B cell (primary cell): Measurements from ENCODE around the gene LZTFL1. TPM values are rescaled to one million over a fixed set of nuclear protein-coding genes. Genes with fewer than 3 reads are reported as not detected.

Experiments
- ATAC-seq: fragments of 200-7000 bp; cut with Tn5 transposase; one replicate; pipeline ENCODE4 v1.10.0; 2021; ENCODE audit warnings: low read depth, mild to moderate bottlenecking, moderate number of reproducible peaks, moderate library complexity
- CTCF ChIA-PET: fragments of 350-600 bp; sonication (Branson Sonifier 250); formaldehyde crosslinking; loops from one replicate; lab custom pipeline; 2021; ENCODE audit warnings: antibody characterized with exemption, inconsistent platforms; lab: Charles Lee
- POLR2A ChIA-PET: fragments of 350-600 bp; sonication (Branson Sonifier 250); formaldehyde crosslinking; loops from one replicate; lab custom pipeline; 2021; ENCODE audit warnings: antibody characterized with exemption; lab: Charles Lee
- DNase-seq: peaks from one replicate; pipeline ENCODE4 v3.0.0; 2013
- H2AFZ ChIP-seq: 2 replicates; pipeline ENCODE4 v1.6.1; 2012; ENCODE audit warnings: mild to moderate bottlenecking, low read depth, low read length; ENCODE audit not compliant: insufficient read depth, poor library complexity, severe bottlenecking
- H3K27ac ChIP-seq, 2 donors: 1 replicate in 1 of 2; 2 replicates in 1 of 2; pipeline ENCODE4 v1.5.1; 2012 to 2013; ENCODE audit warnings: low read length in 2 of 2, mild to moderate bottlenecking in 2 of 2, moderate library complexity in 1 of 2
- H3K27me3 ChIP-seq, 4 experiments: fragments of 200-600 bp in 1 of 4; sonication (generic) in 1 of 4; replicated peaks in 1 of 4; 1 replicate in 2 of 4; 2 replicates in 2 of 4; pipeline versions ENCODE4 v1.6.1 to v1.7.0; 2013 to 2016; ENCODE audit warnings: low read length in 3 of 4, mild to moderate bottlenecking in 2 of 4, mixed read lengths in 1 of 4, moderate library complexity in 1 of 4; ENCODE audit not compliant: insufficient read depth in 4 of 4, control insufficient read depth in 3 of 4; ENCODE audit errors: control extremely low read depth in 1 of 4
- H3K36me3 ChIP-seq, 2 experiments: replicated peaks in 1 of 2; 1 replicate in 1 of 2; 2 replicates in 1 of 2; pipeline versions ENCODE4 v1.6.1 to v1.7.1; 2013; ENCODE audit warnings: low read length in 1 of 2; ENCODE audit not compliant: insufficient read depth in 2 of 2, control insufficient read depth in 1 of 2; ENCODE audit errors: control extremely low read depth in 1 of 2, extremely low read depth in 1 of 2
- H3K4me1 ChIP-seq, 2 donors: fragments of 200-600 bp in 1 of 2; sonication (generic) in 1 of 2; 1 replicate in 1 of 2; 2 replicates in 1 of 2; pipeline versions ENCODE4 v1.5.1 to v1.6.1; 2013 to 2017; ENCODE audit warnings: low read length in 2 of 2; ENCODE audit not compliant: control insufficient read depth in 2 of 2, insufficient read depth in 2 of 2
- H3K4me2 ChIP-seq: replicated peaks from 2 replicates; pipeline ENCODE3; 2012; ENCODE audit warnings: mild to moderate bottlenecking, low read depth, low read length; ENCODE audit not compliant: poor library complexity, severe bottlenecking
- H3K4me3 ChIP-seq, 5 experiments: fragments of 200-600 bp in 1 of 5; sonication (generic) in 1 of 5; 1 replicate in 3 of 5; 2 replicates in 2 of 5; pipeline versions ENCODE4 v1.5.1 to v1.7.0; 2011 to 2016; ENCODE audit warnings: low read length in 4 of 5, mild to moderate bottlenecking in 4 of 5, low read depth in 2 of 5, control low read depth in 1 of 5, moderate library complexity in 1 of 5; ENCODE audit not compliant: insufficient read depth in 1 of 5; ENCODE audit errors: control extremely low read depth in 1 of 5, extremely low read depth in 1 of 5
- H3K79me2 ChIP-seq: fragments of 200-600 bp; sonication (generic); one replicate; pipeline ENCODE4 v1.6.0; 2016; ENCODE audit warnings: low read length; ENCODE audit not compliant: control insufficient read depth, insufficient read depth
- H3K9ac ChIP-seq: fragments of 200-600 bp; sonication (generic); 2 replicates; pipeline ENCODE4 v1.6.1; 2017; ENCODE audit warnings: mild to moderate bottlenecking, low read length, moderate library complexity
- H3K9me3 ChIP-seq, 3 donors: one replicate each; pipeline versions ENCODE4 v1.6.1 to v1.7.1; 2013; ENCODE audit warnings: low read length in 2 of 3; ENCODE audit not compliant: control insufficient read depth in 2 of 3, insufficient read depth in 1 of 3; ENCODE audit errors: control extremely low read depth in 1 of 3
- H4K20me1 ChIP-seq: 2 replicates; pipeline ENCODE4 v1.6.0; 2012; ENCODE audit warnings: mild to moderate bottlenecking, low read length; ENCODE audit not compliant: insufficient read depth, control insufficient read depth, poor library complexity, severe bottlenecking
- H3K27ac Mint-ChIP-seq: one replicate; pipeline ENCODE4 v1.8.0; 2021; ENCODE audit warnings: mixed read lengths
- H3K27me3 Mint-ChIP-seq: one replicate; pipeline ENCODE4 v1.8.0; 2021; ENCODE audit warnings: mixed read lengths
- H3K4me1 Mint-ChIP-seq: one replicate; pipeline ENCODE4 v1.8.0; 2021; ENCODE audit warnings: mixed read lengths
- H3K4me3 Mint-ChIP-seq: one replicate; pipeline ENCODE4 v1.8.0; 2021; ENCODE audit warnings: mixed read lengths
- H3K9me3 Mint-ChIP-seq: one replicate; pipeline ENCODE4 v1.8.0; 2022; ENCODE audit warnings: mixed read lengths; ENCODE audit not compliant: insufficient read depth
- CTCF ChIP-seq: fragments of 200-600 bp; IDR thresholded peaks from one replicate; pipeline ENCODE4 v1.8.0; 2022; ENCODE audit warnings: antibody characterized with exemption, mild to moderate bottlenecking
- EZH2 ChIP-seq: IDR thresholded peaks from 2 replicates; pipeline ENCODE4 v1.6.1; 2012; ENCODE audit warnings: borderline replicate concordance, low read depth, mild to moderate bottlenecking, moderate library complexity, low read length; ENCODE audit not compliant: insufficient read depth, poor library complexity, severe bottlenecking
- WGBS: methylation state at CpG from one replicate; pipeline ENCODE4 v1.1.5; 2013; ENCODE audit warnings: missing lambda C conversion rate; ENCODE audit not compliant: insufficient coverage; 5-methylcytosine and 5-hydroxymethylcytosine counted together
- intact Hi-C: fragments of 100-400 bp; cut with micrococcal nuclease; formaldehyde crosslinking; loops from one replicate; pipeline ENCODE4 v1.10.0; 2022
- polyA plus RNA-seq: library from polyadenylated mRNA; depleted of rRNA; stranded (reverse); fragments of >200 nt; gene quantifications from 2 replicates; pipeline ENCODE4 v1.2.3, GENCODE V29; 2012
- total RNA-seq, 2 donors: library from RNA; stranded (reverse); fragments of 120-200 nt in 1 of 2; gene quantifications; 1 replicate in 1 of 2; 2 replicates in 1 of 2; pipeline versions ENCODE4 v1.2.3 to v1.2.4, GENCODE V29; 2013 to 2022

The LZTFL1 gene
- total and polyA plus RNA-seq, 2 donors (not counting 1 experiment from before 2014, with no cell fraction given) = 16.5 to 17.8 TPM

- Histone ChIP-seq H3K9me3 (peaks cover 0 to 14% (median 1%) of the 10 kb centered on the region in 3 donors), H3K9ac (no peak overlapping the region), H3K27ac (no peak overlapping the region), H2AFZ (no peak overlapping the region), H3K27me3 (peaks cover 0 to 32% (median 18%) of the 10 kb centered on the region in 4 experiments), H3K79me2 (no peaks in the 10 kb centered on the region), H3K4me1 (peaks cover 28 to 32% of the 10 kb centered on the region in 2 donors), H3K4me3 (no peak overlapping the region), H3K36me3 (no peaks in the 10 kb centered on the region), H3K4me2 (no peak overlapping the region), H4K20me1 (no peaks in the 10 kb centered on the region)
- ATAC-seq (no peak), DNase-seq (no peak)
- CTCF ChIA-PET = interaction anchor here (0.6 kb wide), 1 partner anchor 56 kb away, joined by 4 read pairs; no protein-coding TSS in a partner anchor
- no peak for TF ChIP-seq CTCF
- TF ChIP-seq EZH2 = no peak
- Mint-ChIP-seq H3K4me1 (peaks cover 30% of the 10 kb centered on the region), H3K27me3 (peaks cover 42% of the 10 kb centered on the region), H3K9me3 (peaks cover 2% of the 10 kb centered on the region), H3K27ac (no peak overlapping the region), H3K4me3 (no peak overlapping the region)
- WGBS = no CpG with 5 or more reads among the region's 1 CpG
- POLR2A ChIA-PET = no interaction called here
- intact Hi-C loops = no loop called here
These were observed 47.3 kb downstream of the LZTFL1 start for GRCh38 chr3:45794660-45795059.

GRCh38 chr3:45794177-45794560 is 47.8 kb downstream of the LZTFL1 start:
- Histone ChIP-seq H2AFZ (no peak overlapping the region), H3K27ac (no peak overlapping the region), H3K4me2 (no peak overlapping the region), H3K9ac (no peak overlapping the region), H4K20me1 (no peaks in the 10 kb centered on the region), H3K4me3 (no peak overlapping the region), H3K9me3 (peaks cover 1 to 15% (median 4%) of the 10 kb centered on the region in 3 donors), H3K79me2 (no peaks in the 10 kb centered on the region), H3K4me1 (peaks cover 28 to 32% of the 10 kb centered on the region in 2 donors), H3K27me3 (peaks cover 0 to 28% (median 18%) of the 10 kb centered on the region in 4 experiments), H3K36me3 (no peaks in the 10 kb centered on the region)
- ChIA-PET POLR2A (no interaction called here), CTCF (no interaction called here)
- H3K4me3 Mint-ChIP-seq = no peak overlapping the region
- no peak for ATAC-seq
- TF ChIP-seq EZH2 (no peak), CTCF (no peak)
- peaks cover 30% of the 10 kb centered on the region for H3K4me1 Mint-ChIP-seq
- H3K27me3 Mint-ChIP-seq = peaks cover 37% of the 10 kb centered on the region
- 100% methylated on average over 2 of the region's 5 CpGs for WGBS
- intact Hi-C loops = no loop called here
- no peak overlapping the region for H3K27ac Mint-ChIP-seq
- H3K9me3 Mint-ChIP-seq = peaks cover 2% of the 10 kb centered on the region
- DNase-seq = no peak
